ENCODE data around the gene SLC26A8.

- TF ChIP-seq CTCF (IDR thresholded peaks at IDR 0.05) (no peak), EP300 (IDR thresholded peaks at IDR 0.05) (no peak), POLR2A (IDR thresholded peaks at IDR 0.05) (no peak)
These were observed 30.5 kb upstream of the SLC26A8 start for GRCh38 chr6:36054956-36055355.
